GM12891 (cell line): Measurements from ENCODE around the gene DPP7.

Source experiments
- POLR2A ChIP-seq: IDR thresholded peaks from 2 replicates; pipeline ENCODE4 v1.6.1; 2011; ENCODE audit warnings: low read depth, low read length, control low read depth
- POLR2AphosphoS5 ChIP-seq: IDR thresholded peaks from 2 replicates; pipeline ENCODE4 v1.6.1; 2011; ENCODE audit warnings: low read depth, low read length, control low read depth
- TAF1 ChIP-seq: IDR thresholded peaks from 2 replicates; pipeline ENCODE4 v1.6.1; 2011; ENCODE audit warnings: low read depth, low read length, control low read depth

GRCh38 chr9:137138058-137138721, 23.7 kb upstream of the DPP7 start:
- no peak for TF ChIP-seq POLR2A
- no peak for TF ChIP-seq POLR2AphosphoS5
- no peak for TF ChIP-seq TAF1
